PC-3 (cell line): ENCODE data around the gene RIMOC1. TPM values are rescaled to one million over a fixed set of nuclear protein-coding genes. Genes with fewer than 3 reads are reported as not detected.

Experiments
- ATAC-seq: fragments of 200-7000 bp; cut with Tn5 transposase; 2 replicates; pipeline ENCODE4 v1.9.1; 2020; ENCODE audit warnings: mild to moderate bottlenecking, moderate library complexity
- BruUV-seq: library from RNA; stranded (reverse); fragments of 400-500 nt; replicated peaks from 2 replicates; lab custom pipeline; 2021; lab: Mats Ljungman, UMichigan
- CTCF ChIA-PET: fragments of 300-600 bp; sonication (Branson Sonifier 250); formaldehyde crosslinking; loops from one replicate; lab custom pipeline; 2022; ENCODE audit warnings: antibody characterized with exemption; lab: Charles Lee
- POLR2A ChIA-PET: fragments of 300-600 bp; sonication (Branson Sonifier 250); formaldehyde crosslinking; loops from one replicate; lab custom pipeline; 2022; ENCODE audit warnings: antibody characterized with exemption; ENCODE audit not compliant: unreplicated experiment; lab: Charles Lee
- DNase-seq: peaks from one replicate; pipeline ENCODE4 v3.0.0-alpha.2; 2015
- H2AFZ ChIP-seq: fragments of 300-600 bp; sonication (generic); 2 replicates; pipeline ENCODE4 v1.6.0; 2016; ENCODE audit warnings: antibody characterized with exemption, low read length
- H3F3A ChIP-seq: fragments of 300-600 bp; sonication (generic); one replicate; pipeline ENCODE4 v1.6.0; 2017; ENCODE audit warnings: antibody characterized with exemption, low read length, control low read depth, mild to moderate bottlenecking; ENCODE audit not compliant: unreplicated experiment
- H3K27ac ChIP-seq: fragments of 300-600 bp; sonication (generic); 2 replicates; pipeline ENCODE4 v1.5.1; 2016; ENCODE audit warnings: mild to moderate bottlenecking, low read length
- H3K27me3 ChIP-seq: fragments of 300-600 bp; sonication (generic); 2 replicates; pipeline ENCODE4 v1.6.1; 2016; ENCODE audit warnings: low read length, mixed read lengths
- H3K36me3 ChIP-seq: fragments of 300-600 bp; sonication (generic); 2 replicates; pipeline ENCODE4 v1.6.1; 2016; ENCODE audit warnings: low read depth, mixed run types, low read length, mixed read lengths
- H3K4me1 ChIP-seq: fragments of 300-600 bp; sonication (generic); 2 replicates; pipeline ENCODE4 v1.5.1; 2016; ENCODE audit warnings: low read length; ENCODE audit not compliant: insufficient read depth
- H3K4me2 ChIP-seq: fragments of 300-600 bp; sonication (generic); 2 replicates; pipeline ENCODE4 v1.6.0; 2016; ENCODE audit warnings: low read length
- H3K4me3 ChIP-seq: fragments of 300-600 bp; sonication (generic); 2 replicates; pipeline ENCODE4 v1.5.1; 2016; ENCODE audit warnings: mild to moderate bottlenecking, low read length, mixed read lengths
- H3K79me2 ChIP-seq: fragments of 300-600 bp; sonication (generic); 2 replicates; pipeline ENCODE4 v1.6.1; 2017; ENCODE audit warnings: low read length, mixed read lengths
- H3K9ac ChIP-seq: fragments of 300-600 bp; sonication (generic); 2 replicates; pipeline ENCODE4 v1.6.0; 2016; ENCODE audit warnings: mild to moderate bottlenecking, low read length
- H3K9me2 ChIP-seq: fragments of 300-600 bp; sonication (generic); replicated peaks from 2 replicates; pipeline ENCODE4 v1.6.1; 2016; ENCODE audit warnings: mixed run types, low read length, mixed read lengths
- H3K9me3 ChIP-seq: fragments of 300-600 bp; sonication (generic); 2 replicates; pipeline ENCODE4 v1.6.1; 2016; ENCODE audit warnings: low read length, mixed read lengths
- H4K20me1 ChIP-seq: fragments of 300-600 bp; sonication (generic); 2 replicates; pipeline ENCODE4 v1.6.1; 2016; ENCODE audit warnings: low read length, mixed read lengths
- CTCF ChIP-seq: fragments of 300-600 bp; sonication (generic); conservative IDR thresholded peaks from 2 replicates; pipeline ENCODE4 v1.5.1; 2017; ENCODE audit warnings: antibody characterized with exemption, low read depth, mild to moderate bottlenecking, low read length
- EZH2 ChIP-seq: fragments of 300-600 bp; sonication (generic); IDR thresholded peaks from one replicate; pipeline ENCODE4 v1.6.1; 2017; ENCODE audit warnings: antibody characterized with exemption, mild to moderate bottlenecking, low read length; ENCODE audit not compliant: unreplicated experiment
- EZH2phosphoT487 ChIP-seq: fragments of 300-600 bp; sonication (generic); IDR thresholded peaks from 2 replicates; pipeline ENCODE4 v1.6.1; 2018; ENCODE audit warnings: mild to moderate bottlenecking, antibody characterized with exemption, low read length, borderline replicate concordance
- intact Hi-C: fragments of 100-400 bp; cut with micrococcal nuclease; formaldehyde crosslinking; loops from 2 replicates; pipeline ENCODE4 v1.9.0; 2023
- total RNA-seq: library from RNA; depleted of rRNA; stranded (reverse); fragments of >200 nt; gene quantifications from 2 replicates; pipeline ENCODE4 v1.2.3, GENCODE V29; 2014

The RIMOC1 gene
- total RNA-seq, 1 experiment from 2014 or later, result 11.3 TPM

GRCh38 chr5:41878173-41878572 is 26.0 kb upstream of the RIMOC1 start:
- ChIA-PET CTCF (no interaction called here), POLR2A (no interaction called here)
- Histone ChIP-seq H3K27ac (no peak overlapping the region), H3K27me3 (no peaks in the 10 kb centered on the region), H3K4me1 (peaks cover 24% of the 10 kb centered on the region), H3K79me2 (no peaks in the 10 kb centered on the region), H3K9ac (no peak overlapping the region), H3K4me2 (no peak overlapping the region), H2AFZ (no peak overlapping the region), H3K9me3 (no peaks in the 10 kb centered on the region), H3K36me3 (no peaks in the 10 kb centered on the region), H3K9me2 (no peaks in the 10 kb centered on the region), H3F3A (peaks cover under 1% of the 10 kb centered on the region), H3K4me3 (no peak overlapping the region), H4K20me1 (no peaks in the 10 kb centered on the region)
- intact Hi-C loops, result no loop called here
- DNase-seq, result no peak
- no peak for TF ChIP-seq CTCF
- no peak for TF ChIP-seq EZH2
- no peak for TF ChIP-seq EZH2phosphoT487
- no peak for ATAC-seq
- BruUV-seq, result no TSS peak

- H3K36me3 ChIP-seq, result no peaks in the 10 kb centered on the region
- no peak for DNase-seq
- no peaks in the 10 kb centered on the region for H3K79me2 ChIP-seq
- BruUV-seq, result no TSS peak
- no peak overlapping the region for H3K9ac ChIP-seq
- no peak overlapping the region for H2AFZ ChIP-seq
- H3K27ac ChIP-seq, result no peak overlapping the region
- POLR2A ChIA-PET, result no interaction called here
- no peaks in the 10 kb centered on the region for H3K9me3 ChIP-seq
- TF ChIP-seq EZH2 (no peak), CTCF (no peak), EZH2phosphoT487 (no peak)
- peaks cover 25% of the 10 kb centered on the region for H3K4me1 ChIP-seq
- no peaks in the 10 kb centered on the region for H3K9me2 ChIP-seq
- no peaks in the 10 kb centered on the region for H4K20me1 ChIP-seq
- intact Hi-C loops, result no loop called here
- H3F3A ChIP-seq, result peaks cover 6% of the 10 kb centered on the region
- CTCF ChIA-PET, result no interaction called here
- no peak for ATAC-seq
- H3K4me3 ChIP-seq, result no peak overlapping the region
- H3K27me3 ChIP-seq, result no peaks in the 10 kb centered on the region
- no peak overlapping the region for H3K4me2 ChIP-seq
These were observed 25.3 kb upstream of the RIMOC1 start for GRCh38 chr5:41878643-41879478.

GRCh38 chr5:41882765-41883164 is 21.4 kb upstream of the RIMOC1 start:
- Histone ChIP-seq H3K9ac (no peak overlapping the region), H3K9me3 (peaks cover 15% of the 10 kb centered on the region), H2AFZ (no peak overlapping the region), H3K79me2 (no peaks in the 10 kb centered on the region), H3K4me3 (no peak overlapping the region), H3K4me1 (peaks cover 28% of the 10 kb centered on the region), H3K27ac (no peak overlapping the region), H3K36me3 (0 out of 2 replicates have a peak, but pooled peaks cover 5% of the 10 kb centered on the region), H3K9me2 (no peaks in the 10 kb centered on the region), H3K27me3 (no peaks in the 10 kb centered on the region), H3K4me2 (peak overlapping the region; percentile 55; the same call in 1 of the 2 replicates), H4K20me1 (no peaks in the 10 kb centered on the region), H3F3A (peaks cover 11% of the 10 kb centered on the region)
- DNase-seq (no peak), ATAC-seq (no peak)
- TF ChIP-seq EZH2 (no peak), CTCF (no peak), EZH2phosphoT487 (no peak)
- POLR2A ChIA-PET, result no interaction called here
- no TSS peak for BruUV-seq
- intact Hi-C loops, result no loop called here
- CTCF ChIA-PET, result no interaction called here
